Thoracic aorta (tissue), 2 donors: Measurements from ENCODE around the gene PALD1. TPM values are rescaled to one million over a fixed set of nuclear protein-coding genes. Genes with fewer than 3 reads are reported as not detected.
A peak's percentile ranks its signal among the peaks of the same experiment; 100 is the strongest.

Experiments
- ATAC-seq: fragments of 150-250 bp; one replicate; pipeline ENCODE4 v1.8.0; 2017; ENCODE audit warnings: low read depth; ENCODE audit not compliant: insufficient number of reproducible peaks, low FRiP score
- DNase-seq: peaks from one replicate; pipeline ENCODE4 v3.0.0-alpha.2; 2020; ENCODE audit warnings: low spot score
- H3K27ac ChIP-seq, 2 donors: fragments of 200-600 bp; sonication (generic); 1 replicate in 1 of 2; 2 replicates in 1 of 2; pipeline ENCODE4 v1.5.1; 2016; ENCODE audit warnings: mild to moderate bottlenecking in 2 of 2, moderate library complexity in 2 of 2
- H3K27me3 ChIP-seq: fragments of 200-600 bp; sonication (generic); replicated peaks from 2 replicates; pipeline ENCODE4 v1.6.0; 2016; ENCODE audit warnings: mild to moderate bottlenecking; ENCODE audit not compliant: insufficient read depth
- H3K36me3 ChIP-seq: fragments of 200-600 bp; sonication (generic); one replicate; pipeline ENCODE4 v1.5.1; 2016
- H3K4me1 ChIP-seq, 2 donors: fragments of 200-600 bp; sonication (generic); 1 replicate in 1 of 2; 2 replicates in 1 of 2; pipeline versions ENCODE4 v1.5.1 to v1.6.0; 2016; ENCODE audit warnings: low read depth in 2 of 2, mild to moderate bottlenecking in 1 of 2; ENCODE audit not compliant: control insufficient read depth in 1 of 2
- H3K4me3 ChIP-seq: fragments of 200-600 bp; sonication (generic); 2 replicates; pipeline ENCODE4 v1.5.1; 2016; ENCODE audit warnings: mild to moderate bottlenecking
- H3K9me3 ChIP-seq: fragments of 200-600 bp; sonication (generic); 2 replicates; pipeline ENCODE4 v1.5.1; 2016
- CTCF ChIP-seq: fragments of 200-600 bp; sonication (generic); IDR thresholded peaks from one replicate; pipeline ENCODE4 v1.5.1; 2019; ENCODE audit warnings: antibody characterized with exemption
- total RNA-seq, 2 donors: library from RNA; depleted of rRNA; stranded (reverse); fragments of >200 nt; gene quantifications; one replicate each; pipeline versions ENCODE4 v1.1.0 to v1.2.3, GENCODE V29; 2016

The PALD1 gene
- total RNA-seq, 2 donors from 2014 or later: 19.5 to 19.7 TPM

- Histone ChIP-seq H3K36me3 (no peaks in the 10 kb centered on the region), H3K27ac (no peak overlapping the region), H3K9me3 (no peaks in the 10 kb centered on the region), H3K4me3 (no peak overlapping the region), H3K27me3 (no peaks in the 10 kb centered on the region), H3K4me1 (peaks cover 10 to 17% of the 10 kb centered on the region in 2 donors)
- no peak for ATAC-seq
- TF ChIP-seq CTCF: no peak
- no peak for DNase-seq
These were observed 3.8 kb upstream of the PALD1 start for GRCh38 chr10:70474780-70475179.

GRCh38 chr10:70475661-70476060 lies 2.9 kb upstream of the PALD1 start:
- no peak overlapping the region for H3K4me3 ChIP-seq

GRCh38 chr10:70476249-70477035 lies 2.1 kb upstream of the PALD1 start:
- DNase-seq: no peak
- Histone ChIP-seq H3K27me3 (no peaks in the 10 kb centered on the region), H3K27ac (no peak overlapping the region), H3K36me3 (no peaks in the 10 kb centered on the region), H3K4me3 (no peak overlapping the region), H3K9me3 (no peaks in the 10 kb centered on the region), H3K4me1 (peaks cover 16 to 34% of the 10 kb centered on the region in 2 donors)
- no peak for TF ChIP-seq CTCF
- ATAC-seq: no peak

More at GRCh38 chr10:70475661-70476060, 2.9 kb upstream of the PALD1 start:
- H3K27me3 ChIP-seq: no peaks in the 10 kb centered on the region
- no peak for TF ChIP-seq CTCF
- DNase-seq (no peak), ATAC-seq (no peak)
- no peak overlapping the region for H3K27ac ChIP-seq
- H3K4me1 ChIP-seq: peaks cover 15 to 26% of the 10 kb centered on the region in 2 donors
- no peaks in the 10 kb centered on the region for H3K36me3 ChIP-seq
- no peaks in the 10 kb centered on the region for H3K9me3 ChIP-seq

GRCh38 chr10:70477661-70478162 lies 855 bp upstream of the PALD1 start:
- TF ChIP-seq CTCF: no peak
- Histone ChIP-seq H3K4me1 (peaks cover 28 to 47% of the 10 kb centered on the region in 2 donors), H3K36me3 (no peaks in the 10 kb centered on the region), H3K4me3 (peak overlapping the region; percentile 81), H3K9me3 (no peaks in the 10 kb centered on the region), H3K27ac (no peak overlapping the region), H3K27me3 (no peaks in the 10 kb centered on the region)
- ATAC-seq: no peak
- DNase-seq: no peak

- Histone ChIP-seq H3K4me1 (peaks cover 33 to 61% of the 10 kb centered on the region in 2 donors), H3K4me3 (peak overlapping the region; percentile 81), H3K27me3 (no peaks in the 10 kb centered on the region), H3K9me3 (no peaks in the 10 kb centered on the region), H3K36me3 (no peaks in the 10 kb centered on the region), H3K27ac (peak overlapping the region; percentile 50 to 55)
- ATAC-seq (no peak), DNase-seq (no peak)
- no peak for TF ChIP-seq CTCF
These were observed 606 bp downstream of the PALD1 start for GRCh38 chr10:70479165-70479581.
